Cardiac fibroblast (primary cell): ENCODE data around the gene PLCZ1.
A peak's percentile ranks its signal among the peaks of the same experiment; 100 is the strongest.

Experiments used
- DNase-seq, 2 donors: peaks; one replicate each; pipeline versions ENCODE4 v3.0.0 to v3.0.0-alpha.2; 2010; ENCODE audit warnings: low read depth in 2 of 2
- H3K4me3 ChIP-seq, 2 donors: replicated peaks in 1 of 2; 1 replicate in 1 of 2; 2 replicates in 1 of 2; pipeline ENCODE4 v1.5.1; 2011; ENCODE audit warnings: low read depth in 2 of 2, low read length in 2 of 2, mild to moderate bottlenecking in 2 of 2, moderate library complexity in 1 of 2
- CTCF ChIP-seq: IDR thresholded peaks from one replicate; pipeline ENCODE4 v1.5.1; 2011; ENCODE audit warnings: low read depth, mild to moderate bottlenecking, low read length, inconsistent platforms

PLCZ1 gene

GRCh38 chr12:18684430-18684829 is 53.4 kb downstream of the PLCZ1 start:
- TF ChIP-seq CTCF = no peak
- H3K4me3 ChIP-seq = no peak overlapping the region
- DNase-seq = peak in 1 of 2 donors; percentile 54

- TF ChIP-seq CTCF = no peak
- no peak overlapping the region for H3K4me3 ChIP-seq
- DNase-seq = peak; percentile 50 to 56
Measured at GRCh38 chr12:18683327-18684013, 54.3 kb downstream of the PLCZ1 start.

DNA sequence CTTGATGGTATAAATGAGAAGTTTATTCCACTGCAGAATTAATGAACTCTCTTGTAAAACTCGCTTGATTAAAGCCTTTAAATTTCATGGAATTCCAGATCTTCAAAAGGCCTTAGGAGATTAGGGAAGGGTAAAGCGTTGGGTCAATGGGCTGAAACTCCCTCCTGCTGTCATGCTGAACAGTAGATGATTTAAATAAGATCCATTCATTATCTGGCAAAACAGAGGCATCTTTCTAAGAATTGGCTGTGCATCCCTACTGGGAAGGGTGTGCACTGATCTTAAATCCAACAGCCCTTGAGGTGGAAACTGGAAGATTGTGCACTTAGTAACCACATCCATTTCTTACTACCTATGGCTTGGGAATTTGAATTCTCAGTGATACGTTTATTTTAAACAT is 56.0 kb downstream of the PLCZ1 start:
- H3K4me3 ChIP-seq = no peak overlapping the region
- no peak for DNase-seq
- no peak for TF ChIP-seq CTCF

DNA sequence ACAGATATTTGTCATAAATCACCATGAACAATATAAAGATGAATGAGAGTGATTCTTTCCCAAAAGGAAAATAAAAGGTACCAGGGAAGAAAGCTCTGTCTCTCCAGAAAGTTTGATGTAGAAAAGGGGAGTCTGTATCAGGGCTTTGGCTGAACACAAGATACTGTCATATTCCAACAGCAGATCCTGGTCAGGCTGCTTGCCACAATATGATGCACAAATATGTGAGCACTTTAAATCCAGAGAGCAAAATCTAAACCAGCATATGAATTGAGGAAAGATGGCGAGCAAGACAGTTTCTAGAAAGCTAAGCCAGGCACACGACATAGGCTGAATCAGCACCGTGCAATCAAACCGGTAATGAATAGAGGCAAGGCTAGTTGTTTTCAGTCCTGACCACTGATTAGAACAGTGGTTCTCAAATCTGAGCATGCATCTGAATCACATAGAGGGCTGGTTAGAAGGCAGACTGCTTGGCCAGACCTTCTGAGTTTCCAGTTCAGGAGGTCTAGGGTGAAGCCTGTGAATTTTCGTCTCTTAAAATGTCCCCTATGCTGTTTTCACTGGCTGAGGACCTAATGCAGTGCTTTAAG is 60.7 kb downstream of the PLCZ1 start:
- no peak overlapping the region for H3K4me3 ChIP-seq
- DNase-seq = peak in 1 of 2 donors; percentile 5
- TF ChIP-seq CTCF = no peak

DNA sequence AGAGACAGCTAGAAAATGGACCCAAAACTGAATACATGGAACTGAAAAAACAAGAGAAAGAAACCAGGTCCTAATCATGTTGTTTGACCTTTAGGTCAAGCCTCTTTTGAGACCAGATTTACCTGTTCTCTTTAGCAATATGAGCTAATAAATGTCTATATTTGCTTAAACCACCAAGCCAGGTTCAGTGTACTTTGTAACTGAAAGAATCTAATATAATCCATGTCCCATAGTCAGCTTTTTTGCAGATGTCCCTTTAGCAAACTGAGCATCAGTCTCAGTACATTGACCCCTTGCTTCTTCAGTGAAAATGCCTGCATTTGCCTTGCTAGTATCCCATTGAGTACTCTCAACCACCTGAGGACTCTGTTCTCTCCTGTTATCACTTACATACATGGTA is 61.7 kb downstream of the PLCZ1 start:
- TF ChIP-seq CTCF = no peak
- DNase-seq = no peak

DNA sequence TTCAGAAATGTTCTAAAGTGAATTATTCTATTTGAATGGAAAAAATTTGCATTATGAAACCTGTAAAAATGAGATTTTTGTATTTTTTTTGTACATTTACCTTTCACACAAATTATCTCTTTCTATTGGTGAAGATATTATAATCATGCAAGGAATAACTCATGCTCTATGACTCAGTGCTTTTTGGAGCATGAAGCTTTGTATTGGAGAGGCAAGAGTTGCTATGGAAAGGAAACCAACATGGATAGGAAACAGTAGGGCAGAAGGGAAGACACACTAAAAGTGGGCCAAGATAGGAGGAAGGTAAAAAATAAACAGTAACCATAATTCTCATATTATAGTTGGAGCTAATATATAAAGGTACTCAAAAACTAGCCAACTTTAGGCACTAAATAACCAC is 79.0 kb downstream of the PLCZ1 start:
- H3K4me3 ChIP-seq = no peak overlapping the region
- TF ChIP-seq CTCF = no peak
- no peak for DNase-seq

More for the DNA sequence above, 61.7 kb downstream of the PLCZ1 start:
- H3K4me3 ChIP-seq = no peak overlapping the region
